H9 (cell line): Measurements from ENCODE around the gene CHCHD3. TPM values are rescaled to one million over a fixed set of nuclear protein-coding genes. Genes with fewer than 3 reads are reported as not detected.
A peak's percentile ranks its signal among the peaks of the same experiment; 100 is the strongest.

Source experiments
- DNase-seq: peaks from one replicate; pipeline ENCODE4 v3.0.0-alpha.2; 2017
- H2AFZ ChIP-seq: one replicate; pipeline ENCODE4 v1.6.1; 2013; ENCODE audit warnings: mild to moderate bottlenecking, low read length, control low read depth, moderate library complexity
- H2AK5ac ChIP-seq: 2 replicates; pipeline ENCODE4 v1.6.1; 2013; ENCODE audit warnings: low read length, control low read depth, mixed read lengths; ENCODE audit not compliant: insufficient read length
- H2BK120ac ChIP-seq: one replicate; pipeline ENCODE4 v1.6.1; 2013; ENCODE audit warnings: low read depth, mild to moderate bottlenecking, low read length, control low read depth, inconsistent platforms; ENCODE audit not compliant: poor library complexity, severe bottlenecking
- H2BK12ac ChIP-seq: 2 replicates; pipeline ENCODE4 v1.6.1; 2013; ENCODE audit warnings: low read length, control low read depth, mixed read lengths, low read depth; ENCODE audit not compliant: insufficient read length
- H2BK15ac ChIP-seq: 2 replicates; pipeline ENCODE4 v1.6.1; 2013; ENCODE audit warnings: low read depth, low read length, control low read depth
- H2BK20ac ChIP-seq: one replicate; pipeline ENCODE4 v1.6.1; 2013; ENCODE audit warnings: low read depth, mild to moderate bottlenecking, low read length, control low read depth, inconsistent platforms; ENCODE audit not compliant: poor library complexity, severe bottlenecking
- H2BK5ac ChIP-seq: 2 replicates; pipeline ENCODE4 v1.6.1; 2013; ENCODE audit warnings: low read length, control low read depth, mixed read lengths; ENCODE audit not compliant: insufficient read length
- H3K14ac ChIP-seq: 2 replicates; pipeline ENCODE4 v1.6.1; 2013; ENCODE audit warnings: low read length, control low read depth; ENCODE audit not compliant: insufficient read depth
- H3K18ac ChIP-seq: 2 replicates; pipeline ENCODE4 v1.6.1; 2013; ENCODE audit warnings: low read depth, mild to moderate bottlenecking, mixed read lengths, low read length, control low read depth; ENCODE audit not compliant: insufficient read length
- H3K23ac ChIP-seq: 2 replicates; pipeline ENCODE4 v1.6.1; 2013; ENCODE audit warnings: low read length, control low read depth, mixed read lengths, low read depth; ENCODE audit not compliant: insufficient read length
- H3K23me2 ChIP-seq: 2 replicates; pipeline ENCODE4 v1.6.1; 2013; ENCODE audit warnings: low read depth, mild to moderate bottlenecking, mixed read lengths, low read length, control low read depth; ENCODE audit not compliant: insufficient read length, poor library complexity, severe bottlenecking
- H3K27ac ChIP-seq: 2 replicates; pipeline ENCODE4 v1.5.1; 2013; ENCODE audit warnings: low read length, control low read depth, mixed read lengths, low read depth; ENCODE audit not compliant: insufficient read length
- H3K27me3 ChIP-seq: 2 replicates; pipeline ENCODE4 v1.6.1; 2013; ENCODE audit warnings: low read length, control low read depth, inconsistent platforms; ENCODE audit not compliant: insufficient read depth
- H3K4ac ChIP-seq: 2 replicates; pipeline ENCODE4 v1.6.1; 2013; ENCODE audit warnings: low read depth, mild to moderate bottlenecking, control low read depth, inconsistent platforms, low read length, moderate library complexity
- H3K4me1 ChIP-seq: 2 replicates; pipeline ENCODE4 v1.6.1; 2013; ENCODE audit warnings: low read length, control low read depth, inconsistent platforms; ENCODE audit not compliant: insufficient read depth
- H3K4me2 ChIP-seq: 2 replicates; pipeline ENCODE4 v1.6.1; 2013; ENCODE audit warnings: low read length, control low read depth, mixed read lengths; ENCODE audit not compliant: insufficient read length, insufficient read depth
- H3K56ac ChIP-seq: 2 replicates; pipeline ENCODE4 v1.6.1; 2013; ENCODE audit warnings: low read depth, mild to moderate bottlenecking, mixed read lengths, low read length, control low read depth; ENCODE audit not compliant: insufficient read length
- H3K79me1 ChIP-seq: 2 replicates; pipeline ENCODE4 v1.6.1; 2013; ENCODE audit warnings: low read depth, mild to moderate bottlenecking, moderate library complexity, low read length, control low read depth, inconsistent platforms; ENCODE audit not compliant: insufficient read depth, poor library complexity, severe bottlenecking
- H3K79me2 ChIP-seq: 2 replicates; pipeline ENCODE4 v1.6.1; 2013; ENCODE audit warnings: low read length, control low read depth, inconsistent platforms; ENCODE audit not compliant: insufficient read depth
- H3K9ac ChIP-seq: 2 replicates; pipeline ENCODE4 v1.6.1; 2013; ENCODE audit warnings: low read length, control low read depth, mixed read lengths; ENCODE audit not compliant: insufficient read length; ENCODE audit errors: extremely low read depth
- H3K9me3 ChIP-seq: one replicate; pipeline ENCODE4 v1.6.1; 2013; ENCODE audit warnings: low read depth, low read length, inconsistent platforms; ENCODE audit not compliant: control insufficient read depth
- H3T11ph ChIP-seq: one replicate; pipeline ENCODE4 v1.6.1; 2013; ENCODE audit warnings: mild to moderate bottlenecking, low read length, control low read depth, inconsistent platforms
- H4K20me1 ChIP-seq: one replicate; pipeline ENCODE4 v1.6.1; 2013; ENCODE audit not compliant: control insufficient read depth, insufficient read length, insufficient read depth
- H4K5ac ChIP-seq: 2 replicates; pipeline ENCODE4 v1.6.1; 2013; ENCODE audit warnings: low read depth, mild to moderate bottlenecking, mixed read lengths, low read length, control low read depth; ENCODE audit not compliant: insufficient read length
- H4K8ac ChIP-seq: replicated peaks from 2 replicates; pipeline ENCODE4 v1.6.1; 2013; ENCODE audit warnings: low read length, control low read depth, mixed read lengths, low read depth; ENCODE audit not compliant: insufficient read length
- H4K91ac ChIP-seq: 2 replicates; pipeline ENCODE4 v1.6.1; 2013; ENCODE audit warnings: low read depth, mild to moderate bottlenecking, moderate library complexity, mixed read lengths, low read length, control low read depth; ENCODE audit not compliant: insufficient read length
- H3K27ac Mint-ChIP-seq, 3 experiments: 2 replicates in 2 of 3; 3 replicates in 1 of 3; pipeline ENCODE4 v1.8.0; 2020 to 2021; ENCODE audit warnings: mixed read lengths in 3 of 3, mild to moderate bottlenecking in 1 of 3, moderate library complexity in 1 of 3
- H3K27me3 Mint-ChIP-seq: 2 replicates; pipeline ENCODE4 v1.8.0; 2021; ENCODE audit warnings: low read depth, mild to moderate bottlenecking, moderate library complexity, mixed read lengths
- H3K36me3 Mint-ChIP-seq, 3 experiments: 2 replicates in 2 of 3; 3 replicates in 1 of 3; pipeline ENCODE4 v1.8.0; 2020 to 2021; ENCODE audit warnings: low read depth in 3 of 3, mixed read lengths in 3 of 3; ENCODE audit not compliant: insufficient read depth in 1 of 3
- H3K4me1 Mint-ChIP-seq, 2 experiments: 2 replicates each; pipeline ENCODE4 v1.8.0; 2020; ENCODE audit warnings: mixed read lengths in 2 of 2
- H3K4me3 Mint-ChIP-seq, 2 experiments: 2 replicates in 1 of 2; 3 replicates in 1 of 2; pipeline ENCODE4 v1.8.0; 2020 to 2021; ENCODE audit warnings: mild to moderate bottlenecking in 2 of 2, mixed read lengths in 2 of 2, moderate library complexity in 1 of 2
- H3K9me3 Mint-ChIP-seq, 2 experiments: 2 replicates in 1 of 2; 3 replicates in 1 of 2; pipeline ENCODE4 v1.8.0; 2020; ENCODE audit warnings: mild to moderate bottlenecking in 2 of 2, mixed read lengths in 2 of 2, moderate library complexity in 1 of 2
- CTCF ChIP-seq: fragments of 200-600 bp; sonication (generic); conservative IDR thresholded peaks from 3 replicates; pipeline ENCODE4 v1.8.0; 2021; ENCODE audit warnings: antibody characterized with exemption, mild to moderate bottlenecking
- whole genome bisulfite sequencing: extraction: QIAGEN DNeasy Blood & Tissue Kit; methylation state at CpG from one replicate; pipeline ENCODE4 v1.1.7; 2013; ENCODE audit warnings: missing lambda C conversion rate, low lambda C conversion rate, mixed read lengths; ENCODE audit not compliant: insufficient read length; ENCODE audit errors: extremely low coverage; 5-methylcytosine and 5-hydroxymethylcytosine counted together
- total RNA-seq: library from RNA; stranded (reverse); gene quantifications from 2 replicates; pipeline ENCODE4 v1.2.1, GENCODE V29; 2021

The CHCHD3 gene
- total RNA-seq, 1 experiment from 2014 or later, result 104 TPM

GRCh38 chr7:133044722-133045473 is 37.0 kb downstream of the CHCHD3 start:
- Mint-ChIP-seq H3K4me3 (peak overlapping the region in 1 of 2 experiments; percentile 51; a peak in 2 of 5 replicates), H3K9me3 (no peaks in the 10 kb centered on the region), H3K36me3 (peaks cover 3 to 9% (median 4%) of the 10 kb centered on the region in 3 experiments; a peak in 6 of 7 replicates), H3K4me1 (peaks cover 47 to 54% of the 10 kb centered on the region in 2 experiments), H3K27ac (peak overlapping the region in 2 of 3 experiments; percentile 37 to 69; a peak in 2 of 7 replicates), H3K27me3 (no peaks in the 10 kb centered on the region)
- Histone ChIP-seq H3K27me3 (no peaks in the 10 kb centered on the region), H3K18ac (no peak overlapping the region), H3K9ac (no peak overlapping the region), H3K56ac (no peak overlapping the region), H3K79me1 (peaks cover 6% of the 10 kb centered on the region), H2BK120ac (no peak overlapping the region), H2BK15ac (no peak overlapping the region; the same call in 1 of the 2 replicates), H2BK20ac (no peak overlapping the region), H2BK5ac (no peak overlapping the region), H3K4me2 (peak overlapping the region; percentile 17), H4K5ac (no peak overlapping the region), H4K20me1 (no peaks in the 10 kb centered on the region), H3K9me3 (no peaks in the 10 kb centered on the region), H3T11ph (no peak overlapping the region), H3K23me2 (no peaks in the 10 kb centered on the region), H2BK12ac (no peak overlapping the region), H4K91ac (no peak overlapping the region), H3K23ac (no peak overlapping the region), H4K8ac (no peak overlapping the region), H3K4ac (no peak overlapping the region), H2AK5ac (no peak overlapping the region), H3K14ac (0 out of 2 replicates have a peak overlapping the region, but pooled peaks have one; percentile 44), H2AFZ (no peak overlapping the region), H3K79me2 (peaks cover 19% of the 10 kb centered on the region; the same call in 1 of the 2 replicates), H3K27ac (no peak overlapping the region), H3K4me1 (peaks cover 6% of the 10 kb centered on the region)
- no peak for TF ChIP-seq CTCF
- peak; percentile 81 for DNase-seq
- no CpG with 5 or more reads among the region's 9 CpGs for WGBS
